ENCODE measurements around the gene IRGC. TPM values are rescaled to one million over a fixed set of nuclear protein-coding genes. Genes with fewer than 3 reads are reported as not detected.
"Not testable (repeated sequence)": the region's sequence is repeated elsewhere in the genome, so short reads cannot be mapped to it uniquely, and the experiment has no call there.

The IRGC gene
- not detected in 2 replicates for total RNA-seq (2014; rRNA removed; shearing (Covaris generic))
- not detected in 2 replicates for polyA plus RNA-seq (2014; cell fraction: nucleus; rRNA removed)

- no peak for DNase-seq (ENCODE audit: extremely low read depth, low read depth)
Observed at GRCh38 chr19:43715776-43716175, at the start of gene IRGC. Gene IRGC, plus strand, starts transcription at chr19:43716076. Its CDS starts 2,483 bp downstream, at chr19:43718559.

- DNase-seq (ENCODE audit: extremely low read depth, low read depth), result no peak
Observed at GRCh38 chr19:43667126-43667875, 48.6 kb upstream of the IRGC start.

- DNase-seq (ENCODE audit: extremely low read depth, low read depth), result no peak
Observed at GRCh38 chr19:43667876-43668405, 47.9 kb upstream of the IRGC start.

- peak; percentile 99 for DNase-seq (ENCODE audit: extremely low read depth, low read depth)
Observed at GRCh38 chr19:43668406-43669109, 47.3 kb upstream of the IRGC start.

GRCh38 chr19:43672061-43672679 is 43.7 kb upstream of the IRGC start:
- no peak for DNase-seq (ENCODE audit: extremely low read depth, low read depth)

GRCh38 chr19:43673637-43674036 is 42.2 kb upstream of the IRGC start:
- no peak for DNase-seq (ENCODE audit: extremely low read depth, low read depth)

GRCh38 chr19:43674183-43674582 is 41.7 kb upstream of the IRGC start:
- no peak for DNase-seq (ENCODE audit: extremely low read depth, low read depth)

GRCh38 chr19:43674596-43674995 is 41.3 kb upstream of the IRGC start:
- no peak for DNase-seq (ENCODE audit: extremely low read depth, low read depth)

GRCh38 chr19:43675269-43675879 is 40.5 kb upstream of the IRGC start:
- DNase-seq (ENCODE audit: extremely low read depth, low read depth), result no peak

- no peak for DNase-seq (ENCODE audit: extremely low read depth, low read depth)
Observed at GRCh38 chr19:43675906-43676305, 40.0 kb upstream of the IRGC start.

GRCh38 chr19:43678512-43679261 is 37.2 kb upstream of the IRGC start:
- DNase-seq (ENCODE audit: extremely low read depth, low read depth), result no peak

- no peak for DNase-seq (ENCODE audit: extremely low read depth, low read depth)
Observed at GRCh38 chr19:43681821-43682220, 34.1 kb upstream of the IRGC start.

GRCh38 chr19:43682269-43682668 is 33.6 kb upstream of the IRGC start:
- not testable (repeated sequence) for DNase-seq (ENCODE audit: extremely low read depth, low read depth)

- DNase-seq (ENCODE audit: extremely low read depth, low read depth), result no peak
Observed at GRCh38 chr19:43682824-43683661, 32.8 kb upstream of the IRGC start.

GRCh38 chr19:43683905-43684304 is 32.0 kb upstream of the IRGC start:
- no peak for DNase-seq (ENCODE audit: extremely low read depth, low read depth)

- no peak for DNase-seq (ENCODE audit: extremely low read depth, low read depth)
Observed at GRCh38 chr19:43684326-43684725, 31.6 kb upstream of the IRGC start.

- DNase-seq (ENCODE audit: extremely low read depth, low read depth), result no peak
Observed at GRCh38 chr19:43687660-43687997, 28.2 kb upstream of the IRGC start.

- no peak for DNase-seq (ENCODE audit: extremely low read depth, low read depth)
Observed at GRCh38 chr19:43688059-43688701, 27.7 kb upstream of the IRGC start.

GRCh38 chr19:43690444-43690843 is 25.4 kb upstream of the IRGC start:
- DNase-seq (ENCODE audit: extremely low read depth, low read depth), result no peak
